ENCODE data around the gene C10orf95.

Gene C10orf95

GRCh38 chr10:102416283-102416682 lies 35.1 kb downstream of the C10orf95 start:
- DNase-seq (ENCODE audit: low read depth) = no peak

- DNase-seq (ENCODE audit: low read depth) = no peak
These were observed 36.6 kb downstream of the C10orf95 start for GRCh38 chr10:102414749-102415148.

GRCh38 chr10:102413806-102414561 lies 37.4 kb downstream of the C10orf95 start:
- no peak for DNase-seq (ENCODE audit: low read depth)

GRCh38 chr10:102413053-102413705 lies 38.2 kb downstream of the C10orf95 start:
- peak; percentile 57 for DNase-seq (ENCODE audit: low read depth)

GRCh38 chr10:102412293-102412692 lies 39.0 kb downstream of the C10orf95 start:
- DNase-seq (ENCODE audit: low read depth) = no peak

GRCh38 chr10:102411341-102412255 lies 39.7 kb downstream of the C10orf95 start:
- DNase-seq (ENCODE audit: low read depth) = no peak

- no peak for DNase-seq (ENCODE audit: low read depth)
These were observed 40.8 kb downstream of the C10orf95 start for GRCh38 chr10:102410429-102411073.

- DNase-seq (ENCODE audit: low read depth) = no peak
These were observed 41.5 kb downstream of the C10orf95 start for GRCh38 chr10:102409604-102410428.

GRCh38 chr10:102408728-102409603 lies 42.4 kb downstream of the C10orf95 start:
- no peak for DNase-seq (ENCODE audit: low read depth)

GRCh38 chr10:102408131-102408727 lies 43.1 kb downstream of the C10orf95 start:
- no peak for DNase-seq (ENCODE audit: low read depth)

GRCh38 chr10:102407425-102408130 lies 43.8 kb downstream of the C10orf95 start:
- no peak for DNase-seq (ENCODE audit: low read depth)

GRCh38 chr10:102406815-102407214 lies 44.5 kb downstream of the C10orf95 start:
- DNase-seq (ENCODE audit: low read depth) = no peak

GRCh38 chr10:102405632-102406031 lies 45.7 kb downstream of the C10orf95 start:
- no peak for DNase-seq (ENCODE audit: low read depth)

GRCh38 chr10:102405108-102405571 lies 46.2 kb downstream of the C10orf95 start:
- DNase-seq (ENCODE audit: low read depth) = no peak

GRCh38 chr10:102404361-102405107 lies 46.8 kb downstream of the C10orf95 start:
- DNase-seq (ENCODE audit: low read depth) = no peak

- no peak for DNase-seq (ENCODE audit: low read depth)
These were observed 48.2 kb downstream of the C10orf95 start for GRCh38 chr10:102403115-102403514.

- no peak for DNase-seq (ENCODE audit: low read depth)
These were observed 48.8 kb downstream of the C10orf95 start for GRCh38 chr10:102402512-102402896.
